NCI-H1417 treated with DMSO at 0.1 percent for 48 hours (cell line): ENCODE data around the gene SSR2.

Experiments
- DNase-seq: peaks from one replicate; lab custom pipeline; 2025; lab: John Stamatoyannopoulos, UW

The SSR2 gene

DNA sequence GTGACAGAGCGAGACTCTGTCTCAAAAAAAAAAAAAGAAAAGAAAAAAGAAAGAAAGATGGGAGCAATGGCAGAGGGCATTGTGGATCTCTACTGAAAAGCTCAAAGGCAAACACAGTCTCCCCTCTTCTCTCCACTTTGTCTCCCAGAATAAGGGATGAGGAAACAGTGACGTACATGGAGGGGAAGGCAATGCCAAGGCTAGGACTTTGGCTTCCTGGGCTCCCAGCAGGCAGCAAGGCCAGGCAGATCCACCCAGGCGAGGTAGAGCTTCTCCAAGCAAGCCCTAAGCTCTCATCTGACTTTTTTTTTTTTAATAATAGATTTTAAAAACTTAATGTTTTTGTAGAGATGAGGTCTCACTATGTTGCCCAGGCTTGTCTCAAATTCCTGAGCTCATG is 47.0 kb downstream of the SSR2 start:
- DNase-seq = no peak

GRCh38 chr1:155971910-155972809 is 48.6 kb downstream of the SSR2 start:
- no peak for DNase-seq

DNA sequence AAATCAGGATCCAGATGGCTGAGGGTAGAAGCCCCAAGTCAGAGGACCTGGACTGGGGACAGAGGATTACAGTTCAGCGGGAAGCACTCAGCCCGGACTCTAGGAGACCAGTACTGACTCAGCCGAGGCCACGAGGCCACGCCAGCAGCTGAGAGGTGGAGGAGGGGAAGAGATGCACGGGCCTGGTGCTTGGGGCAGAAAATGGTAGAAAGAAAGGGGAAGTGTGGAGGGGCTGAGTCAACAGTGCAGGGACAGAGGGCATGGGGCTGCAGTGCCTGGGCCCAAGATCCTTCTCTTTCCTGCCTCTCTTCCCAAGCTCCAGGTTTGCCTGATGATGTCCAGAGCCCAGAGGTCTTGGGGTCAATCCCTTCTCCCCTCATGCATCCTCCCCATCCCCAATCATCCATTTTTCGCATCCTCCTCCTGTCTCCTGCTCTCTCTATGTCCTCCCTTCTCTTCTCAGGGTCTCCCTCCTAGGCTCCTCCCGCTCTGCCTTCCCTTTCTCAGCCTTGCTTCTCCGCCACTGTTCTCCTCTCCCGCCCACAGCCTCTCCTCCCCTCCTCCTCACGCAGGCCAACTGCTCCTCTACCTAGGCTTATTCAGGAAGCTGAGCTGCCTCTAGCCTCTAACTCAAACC is 50.1 kb downstream of the SSR2 start:
- no peak for DNase-seq

DNA sequence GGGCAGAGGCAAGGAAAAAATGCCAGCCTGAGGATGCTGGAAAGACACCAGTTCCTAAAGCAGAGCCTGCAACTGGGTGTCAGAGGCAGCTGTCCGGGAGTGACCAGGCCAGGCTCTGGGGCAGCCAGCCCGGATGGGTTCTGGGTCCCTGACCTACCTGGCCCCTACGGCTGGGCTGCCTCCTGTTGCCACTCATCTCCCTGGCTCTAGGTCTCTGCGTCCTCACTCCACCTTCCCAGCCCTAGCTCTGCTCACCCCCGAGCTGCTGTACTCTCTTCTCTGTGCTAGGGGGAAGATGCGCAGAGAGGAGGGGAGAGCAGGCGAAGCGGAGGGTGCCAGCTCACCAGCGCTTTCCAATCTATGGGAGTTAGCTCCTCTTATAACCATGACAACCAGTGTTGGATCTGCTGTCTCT is 51.4 kb downstream of the SSR2 start:
- no peak for DNase-seq

- DNase-seq = no peak
Measured at GRCh38 chr1:155968670-155969069, 52.1 kb downstream of the SSR2 start.

GRCh38 chr1:155968051-155968400 is 52.7 kb downstream of the SSR2 start:
- DNase-seq = no peak

DNA sequence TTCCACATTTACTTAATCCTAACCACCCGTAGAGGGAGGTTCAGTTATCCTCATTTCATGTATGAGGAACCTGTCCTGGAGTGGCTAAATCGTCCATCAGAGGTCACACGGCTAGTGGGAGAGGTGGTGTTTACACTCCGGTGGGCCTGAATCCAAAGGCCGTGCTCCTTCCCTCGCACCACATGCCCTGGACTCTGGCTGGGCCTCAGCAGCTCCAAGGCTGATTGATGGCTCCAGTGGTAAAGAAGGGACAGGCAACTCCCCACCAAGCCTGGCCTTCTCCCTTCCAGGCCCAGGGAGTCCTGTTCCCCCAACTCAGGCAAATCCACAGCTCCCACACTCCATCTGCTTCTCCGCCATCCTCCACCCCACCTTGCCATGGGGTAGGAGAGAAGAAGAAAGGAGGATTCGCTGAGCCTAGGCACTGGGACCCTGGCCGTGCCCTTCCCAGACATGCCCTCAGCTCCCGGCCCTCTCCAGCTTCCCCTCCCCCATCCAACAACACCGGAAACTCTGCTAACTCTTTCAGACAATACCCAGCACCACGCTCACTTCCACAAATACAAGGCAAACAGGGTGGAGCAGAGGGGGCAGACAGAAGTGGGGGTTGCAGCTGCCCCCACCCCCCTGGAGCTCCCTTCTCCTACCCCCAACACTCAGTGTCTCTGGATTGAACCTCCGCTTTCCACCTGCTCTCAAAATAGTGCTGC is 53.3 kb downstream of the SSR2 start:
- no peak for DNase-seq

GRCh38 chr1:155966750-155967149 is 54.0 kb downstream of the SSR2 start:
- no peak for DNase-seq

- DNase-seq = no peak
Measured at GRCh38 chr1:155966135-155966534, 54.6 kb downstream of the SSR2 start.

- no peak for DNase-seq
Measured at GRCh38 chr1:155964193-155964592, 56.6 kb downstream of the SSR2 start.

- no peak for DNase-seq
Measured at GRCh38 chr1:155962599-155963211, 58.0 kb downstream of the SSR2 start.

- DNase-seq = no peak
Measured at GRCh38 chr1:155961937-155962336, 58.8 kb downstream of the SSR2 start.

DNA sequence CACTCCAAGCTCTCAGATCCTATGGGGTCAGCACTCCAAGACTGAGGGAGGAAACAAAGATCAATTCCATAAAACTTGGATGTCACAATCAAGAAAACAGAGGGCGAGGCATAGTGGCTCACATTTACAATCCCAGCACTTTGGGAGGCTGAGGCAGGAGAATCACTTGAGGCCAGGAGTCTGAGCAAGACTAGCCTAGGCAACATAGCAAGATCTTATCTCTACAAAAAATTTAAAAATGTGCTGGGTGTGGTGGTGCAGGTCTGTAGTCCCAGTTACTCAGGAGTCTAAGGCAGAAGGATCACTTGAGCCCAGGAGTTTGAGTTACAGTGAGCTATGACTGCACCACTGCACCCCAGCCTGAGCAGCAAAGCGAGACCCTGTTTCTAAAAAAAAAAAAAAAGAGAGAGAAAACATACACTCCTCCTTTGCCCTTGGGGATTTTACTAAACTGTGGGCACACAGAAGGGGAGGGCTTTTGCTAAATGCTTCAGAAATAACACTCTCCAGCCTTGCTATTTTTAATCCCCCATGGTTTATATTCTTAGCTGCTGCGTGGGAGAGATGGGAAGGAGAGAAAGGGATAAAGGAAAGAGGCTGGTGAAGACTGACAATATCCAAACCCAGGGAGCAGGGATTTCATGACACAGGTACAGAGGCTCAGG is 60.5 kb downstream of the SSR2 start:
- DNase-seq = no peak
